ENCODE results near the gene ERI3.

The ERI3 gene

GRCh38 chr1:44293761-44294315 is 61.2 kb downstream of the ERI3 start:
- no peak for TF ChIP-seq EZH2 (IDR thresholded peaks at IDR 0.05; ENCODE audit: borderline replicate concordance, low read length)
- TF ChIP-seq, protein P1, sequence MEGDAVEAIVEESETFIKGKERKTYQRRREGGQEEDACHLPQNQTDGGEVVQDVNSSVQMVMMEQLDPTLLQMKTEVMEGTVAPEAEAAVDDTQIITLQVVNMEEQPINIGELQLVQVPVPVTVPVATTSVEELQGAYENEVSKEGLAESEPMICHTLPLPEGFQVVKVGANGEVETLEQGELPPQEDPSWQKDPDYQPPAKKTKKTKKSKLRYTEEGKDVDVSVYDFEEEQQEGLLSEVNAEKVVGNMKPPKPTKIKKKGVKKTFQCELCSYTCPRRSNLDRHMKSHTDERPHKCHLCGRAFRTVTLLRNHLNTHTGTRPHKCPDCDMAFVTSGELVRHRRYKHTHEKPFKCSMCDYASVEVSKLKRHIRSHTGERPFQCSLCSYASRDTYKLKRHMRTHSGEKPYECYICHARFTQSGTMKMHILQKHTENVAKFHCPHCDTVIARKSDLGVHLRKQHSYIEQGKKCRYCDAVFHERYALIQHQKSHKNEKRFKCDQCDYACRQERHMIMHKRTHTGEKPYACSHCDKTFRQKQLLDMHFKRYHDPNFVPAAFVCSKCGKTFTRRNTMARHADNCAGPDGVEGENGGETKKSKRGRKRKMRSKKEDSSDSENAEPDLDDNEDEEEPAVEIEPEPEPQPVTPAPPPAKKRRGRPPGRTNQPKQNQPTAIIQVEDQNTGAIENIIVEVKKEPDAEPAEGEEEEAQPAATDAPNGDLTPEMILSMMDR (IDR thresholded peaks at IDR 0.05; ENCODE audit: low read length), result no peak
- H3K36me3 ChIP-seq (ENCODE audit: insufficient read depth, low read length), result peaks cover 31% of the 10 kb centered on the region; the same call in 1 of the 2 replicates

GRCh38 chr1:44292651-44293050 is 62.4 kb downstream of the ERI3 start:
- TF ChIP-seq EZH2 (IDR thresholded peaks at IDR 0.05; ENCODE audit: borderline replicate concordance, low read length), result no peak
- TF ChIP-seq, protein P1 (IDR thresholded peaks at IDR 0.05; ENCODE audit: low read length), result no peak
- Histone ChIP-seq H3K36me3 (ENCODE audit: insufficient read depth, low read length) (peaks cover 38% of the 10 kb centered on the region; the same call in 1 of the 2 replicates), H4K20me1 (ENCODE audit: insufficient read depth, low read length) (no peaks in the 10 kb centered on the region)

More at GRCh38 chr1:44293761-44294315, 61.2 kb downstream of the ERI3 start:
- no peak overlapping the region for H3K4me2 ChIP-seq (ENCODE audit: low read length)
- H3K4me3 ChIP-seq (ENCODE audit: low read depth, low read length, poor library complexity, severe bottlenecking), result no peak overlapping the region
- H3K9me3 ChIP-seq (ENCODE audit: low read length), result no peaks in the 10 kb centered on the region
- no peaks in the 10 kb centered on the region for H4K20me1 ChIP-seq (ENCODE audit: insufficient read depth, low read length)
- no peak overlapping the region for H2AFZ ChIP-seq (ENCODE audit: low read length)
- H3K9me2 ChIP-seq (ENCODE audit: low read depth, low read length), result no peaks in the 10 kb centered on the region
- H3K27me3 ChIP-seq (ENCODE audit: insufficient read depth, low read length), result no peaks in the 10 kb centered on the region
- H3K79me2 ChIP-seq (ENCODE audit: insufficient read depth, low read length), result no peaks in the 10 kb centered on the region
- no peaks in the 10 kb centered on the region for H3K4me1 ChIP-seq (ENCODE audit: insufficient read depth, low read length, severe bottlenecking)
- no peak overlapping the region for H3K9ac ChIP-seq (ENCODE audit: low read length)
- no peaks in the 10 kb centered on the region for H3F3A ChIP-seq (ENCODE audit: insufficient read depth, low read length)
- H3K27ac ChIP-seq (ENCODE audit: low read depth, low read length, poor library complexity, severe bottlenecking), result no peak overlapping the region

DNA sequence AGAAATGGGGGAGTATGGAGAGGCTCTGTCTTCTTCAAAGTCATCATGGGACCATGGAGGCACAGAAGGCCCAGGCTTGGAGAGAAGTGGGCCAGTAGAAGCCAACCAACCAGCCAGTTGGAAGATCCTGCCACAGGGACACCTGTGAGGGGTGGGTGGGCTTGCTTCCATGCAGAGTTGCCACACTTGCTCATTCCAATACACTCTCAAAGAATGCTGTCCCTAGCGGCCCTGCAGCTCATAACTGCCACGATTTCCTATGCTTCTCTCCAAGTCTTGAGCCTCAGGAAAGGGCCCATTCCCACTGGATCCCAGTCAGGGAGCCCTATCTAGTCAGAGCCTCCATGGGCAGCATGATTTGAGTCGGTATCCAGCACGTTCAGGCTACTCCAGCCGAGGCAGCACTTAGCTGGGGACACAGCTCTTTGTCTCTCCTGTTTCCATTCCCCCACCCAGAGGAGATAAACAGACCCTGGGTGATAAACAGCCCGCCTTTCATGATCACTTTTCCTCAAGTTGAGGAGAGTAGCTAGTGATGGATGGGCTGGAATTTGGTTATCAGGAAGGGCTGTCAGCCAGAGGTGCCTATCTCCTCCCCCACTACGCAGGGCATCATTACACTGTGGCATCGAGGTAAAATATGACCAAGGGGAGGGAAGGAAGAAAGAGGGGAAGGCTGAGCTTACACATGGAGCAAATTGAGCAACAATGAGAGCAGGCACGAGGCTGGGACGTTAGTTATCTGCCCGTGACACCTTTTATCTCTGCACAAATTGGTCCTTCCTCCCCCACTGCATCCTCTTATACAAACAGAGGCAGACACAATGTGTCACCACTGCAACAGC is 64.6 kb downstream of the ERI3 start:
- peaks cover 18% of the 10 kb centered on the region; the same call in 1 of the 2 replicates for H3K36me3 ChIP-seq (ENCODE audit: insufficient read depth, low read length)
- H3K9me2 ChIP-seq (ENCODE audit: low read depth, low read length), result no peaks in the 10 kb centered on the region
- H2AFZ ChIP-seq (ENCODE audit: low read length), result no peak overlapping the region
- no peak for TF ChIP-seq EZH2 (IDR thresholded peaks at IDR 0.05; ENCODE audit: borderline replicate concordance, low read length)
- TF ChIP-seq, protein P1 (IDR thresholded peaks at IDR 0.05; ENCODE audit: low read length), result no peak
- no peaks in the 10 kb centered on the region for H3F3A ChIP-seq (ENCODE audit: insufficient read depth, low read length)
- H3K27ac ChIP-seq (ENCODE audit: low read depth, low read length, poor library complexity, severe bottlenecking), result no peak overlapping the region
- H3K27me3 ChIP-seq (ENCODE audit: insufficient read depth, low read length), result no peaks in the 10 kb centered on the region
- no peaks in the 10 kb centered on the region for H3K4me1 ChIP-seq (ENCODE audit: insufficient read depth, low read length, severe bottlenecking)
- no peak overlapping the region for H3K4me2 ChIP-seq (ENCODE audit: low read length)
- no peak overlapping the region for H3K9ac ChIP-seq (ENCODE audit: low read length)
- no peaks in the 10 kb centered on the region for H4K20me1 ChIP-seq (ENCODE audit: insufficient read depth, low read length)
- no peaks in the 10 kb centered on the region for H3K9me3 ChIP-seq (ENCODE audit: low read length)
- no peaks in the 10 kb centered on the region for H3K79me2 ChIP-seq (ENCODE audit: insufficient read depth, low read length)
- no peak overlapping the region for H3K4me3 ChIP-seq (ENCODE audit: low read depth, low read length, poor library complexity, severe bottlenecking)

More at GRCh38 chr1:44292651-44293050, 62.4 kb downstream of the ERI3 start:
- no peaks in the 10 kb centered on the region for H3K9me3 ChIP-seq (ENCODE audit: low read length)
- H2AFZ ChIP-seq (ENCODE audit: low read length), result no peak overlapping the region
- no peak overlapping the region for H3K27ac ChIP-seq (ENCODE audit: low read depth, low read length, poor library complexity, severe bottlenecking)
- no peaks in the 10 kb centered on the region for H3K79me2 ChIP-seq (ENCODE audit: insufficient read depth, low read length)
- H3K4me3 ChIP-seq (ENCODE audit: low read depth, low read length, poor library complexity, severe bottlenecking), result no peak overlapping the region
- H3K9ac ChIP-seq (ENCODE audit: low read length), result no peak overlapping the region
- no peak overlapping the region for H3K4me2 ChIP-seq (ENCODE audit: low read length)
- no peaks in the 10 kb centered on the region for H3K27me3 ChIP-seq (ENCODE audit: insufficient read depth, low read length)
- H3K9me2 ChIP-seq (ENCODE audit: low read depth, low read length), result no peaks in the 10 kb centered on the region
- H3F3A ChIP-seq (ENCODE audit: insufficient read depth, low read length), result no peaks in the 10 kb centered on the region
- no peaks in the 10 kb centered on the region for H3K4me1 ChIP-seq (ENCODE audit: insufficient read depth, low read length, severe bottlenecking)
